ENCODE data around the gene MYH7.

GRCh38 chr14:23404331-23404900, 31.0 kb downstream of the MYH7 start:
- TF ChIP-seq CTCF (IDR thresholded peaks at IDR 0.05; ENCODE audit: low read depth, low read length, missing input control) (no peak), GABPA (IDR thresholded peaks at IDR 0.05 in 1 of 2, conservative IDR thresholded peaks at IDR 0.05 in 1 of 2) (no peak), NR2F2 (IDR thresholded peaks at IDR 0.05) (no peak), FOXA1 (IDR thresholded peaks at IDR 0.05) (no peak), TAF1 (conservative IDR thresholded peaks at IDR 0.05) (no peak), EGR1 (IDR thresholded peaks at IDR 0.05; ENCODE audit: low read depth in 2 of 2) (no peak), FOXA2 (IDR thresholded peaks at IDR 0.05) (no peak), RAD21 (IDR thresholded peaks at IDR 0.05) (no peak), SP1 (IDR thresholded peaks at IDR 0.05) (no peak), HNF4A (conservative IDR thresholded peaks at IDR 0.05) (no peak)
- TF ChIP-seq, protein P1, sequence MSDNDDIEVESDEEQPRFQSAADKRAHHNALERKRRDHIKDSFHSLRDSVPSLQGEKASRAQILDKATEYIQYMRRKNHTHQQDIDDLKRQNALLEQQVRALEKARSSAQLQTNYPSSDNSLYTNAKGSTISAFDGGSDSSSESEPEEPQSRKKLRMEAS (IDR thresholded peaks at IDR 0.05), result no peak
- TF ChIP-seq, protein P2, sequence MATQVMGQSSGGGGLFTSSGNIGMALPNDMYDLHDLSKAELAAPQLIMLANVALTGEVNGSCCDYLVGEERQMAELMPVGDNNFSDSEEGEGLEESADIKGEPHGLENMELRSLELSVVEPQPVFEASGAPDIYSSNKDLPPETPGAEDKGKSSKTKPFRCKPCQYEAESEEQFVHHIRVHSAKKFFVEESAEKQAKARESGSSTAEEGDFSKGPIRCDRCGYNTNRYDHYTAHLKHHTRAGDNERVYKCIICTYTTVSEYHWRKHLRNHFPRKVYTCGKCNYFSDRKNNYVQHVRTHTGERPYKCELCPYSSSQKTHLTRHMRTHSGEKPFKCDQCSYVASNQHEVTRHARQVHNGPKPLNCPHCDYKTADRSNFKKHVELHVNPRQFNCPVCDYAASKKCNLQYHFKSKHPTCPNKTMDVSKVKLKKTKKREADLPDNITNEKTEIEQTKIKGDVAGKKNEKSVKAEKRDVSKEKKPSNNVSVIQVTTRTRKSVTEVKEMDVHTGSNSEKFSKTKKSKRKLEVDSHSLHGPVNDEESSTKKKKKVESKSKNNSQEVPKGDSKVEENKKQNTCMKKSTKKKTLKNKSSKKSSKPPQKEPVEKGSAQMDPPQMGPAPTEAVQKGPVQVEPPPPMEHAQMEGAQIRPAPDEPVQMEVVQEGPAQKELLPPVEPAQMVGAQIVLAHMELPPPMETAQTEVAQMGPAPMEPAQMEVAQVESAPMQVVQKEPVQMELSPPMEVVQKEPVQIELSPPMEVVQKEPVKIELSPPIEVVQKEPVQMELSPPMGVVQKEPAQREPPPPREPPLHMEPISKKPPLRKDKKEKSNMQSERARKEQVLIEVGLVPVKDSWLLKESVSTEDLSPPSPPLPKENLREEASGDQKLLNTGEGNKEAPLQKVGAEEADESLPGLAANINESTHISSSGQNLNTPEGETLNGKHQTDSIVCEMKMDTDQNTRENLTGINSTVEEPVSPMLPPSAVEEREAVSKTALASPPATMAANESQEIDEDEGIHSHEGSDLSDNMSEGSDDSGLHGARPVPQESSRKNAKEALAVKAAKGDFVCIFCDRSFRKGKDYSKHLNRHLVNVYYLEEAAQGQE (IDR thresholded peaks at IDR 0.05), result no peak
- TF ChIP-seq, protein P3, sequence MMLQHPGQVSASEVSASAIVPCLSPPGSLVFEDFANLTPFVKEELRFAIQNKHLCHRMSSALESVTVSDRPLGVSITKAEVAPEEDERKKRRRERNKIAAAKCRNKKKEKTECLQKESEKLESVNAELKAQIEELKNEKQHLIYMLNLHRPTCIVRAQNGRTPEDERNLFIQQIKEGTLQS (IDR thresholded peaks at IDR 0.05), result no peak
- TF ChIP-seq, protein P4, sequence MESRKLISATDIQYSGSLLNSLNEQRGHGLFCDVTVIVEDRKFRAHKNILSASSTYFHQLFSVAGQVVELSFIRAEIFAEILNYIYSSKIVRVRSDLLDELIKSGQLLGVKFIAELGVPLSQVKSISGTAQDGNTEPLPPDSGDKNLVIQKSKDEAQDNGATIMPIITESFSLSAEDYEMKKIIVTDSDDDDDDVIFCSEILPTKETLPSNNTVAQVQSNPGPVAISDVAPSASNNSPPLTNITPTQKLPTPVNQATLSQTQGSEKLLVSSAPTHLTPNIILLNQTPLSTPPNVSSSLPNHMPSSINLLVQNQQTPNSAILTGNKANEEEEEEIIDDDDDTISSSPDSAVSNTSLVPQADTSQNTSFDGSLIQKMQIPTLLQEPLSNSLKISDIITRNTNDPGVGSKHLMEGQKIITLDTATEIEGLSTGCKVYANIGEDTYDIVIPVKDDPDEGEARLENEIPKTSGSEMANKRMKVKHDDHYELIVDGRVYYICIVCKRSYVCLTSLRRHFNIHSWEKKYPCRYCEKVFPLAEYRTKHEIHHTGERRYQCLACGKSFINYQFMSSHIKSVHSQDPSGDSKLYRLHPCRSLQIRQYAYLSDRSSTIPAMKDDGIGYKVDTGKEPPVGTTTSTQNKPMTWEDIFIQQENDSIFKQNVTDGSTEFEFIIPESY (IDR thresholded peaks at IDR 0.05), result no peak
